Spleen (tissue), 7 donors: ENCODE results near the gene MRPS26.

Source experiments
- CTCF ChIP-seq, 11 experiments: fragments of 200-600 bp in 7 of 11; fragments of 450-650 bp in 4 of 11; sonication (generic) in 4 of 11; IDR thresholded peaks in 8 of 11; conservative IDR thresholded peaks in 3 of 11; 1 replicate in 7 of 11; 2 replicates in 4 of 11; pipeline versions ENCODE4 v1.4.0 to v1.8.0; 2016 to 2021; ENCODE audit warnings: antibody characterized with exemption in 11 of 11, inconsistent platforms in 4 of 11, mild to moderate bottlenecking in 1 of 11
- POLR2A ChIP-seq, 3 donors: fragments of 450-650 bp; IDR thresholded peaks; one replicate each; pipeline ENCODE4 v1.5.1; 2017; ENCODE audit warnings: antibody characterized with exemption in 3 of 3, mild to moderate bottlenecking in 1 of 3
- POLR2AphosphoS5 ChIP-seq, 3 donors: sonication (generic); formaldehyde crosslinking; IDR thresholded peaks; one replicate each; pipeline ENCODE4 v1.5.1; 2017; ENCODE audit warnings: antibody characterized with exemption in 3 of 3
- donor health status: DM: no; HTN: no; CAD: no; lungs with moderate emphysema.
- donor health status: DM: no; HTN: no; CAD: no.
- donor health status: DM: no; HTN: no; CAD: no.

- TF ChIP-seq CTCF (IDR thresholded peaks at IDR 0.05 in 8 of 11, conservative IDR thresholded peaks at IDR 0.05 in 3 of 11) (no peak), POLR2A (IDR thresholded peaks at IDR 0.05) (no peak), POLR2AphosphoS5 (IDR thresholded peaks at IDR 0.05) (no peak)
These were observed 32.1 kb upstream of the MRPS26 start for GRCh38 chr20:3013771-3014170.
